NOMO-1 treated with DMSO at 0.1 percent for 48 hours (cell line): ENCODE results near the gene FNDC3B.
A peak's percentile ranks its signal among the peaks of the same experiment; 100 is the strongest.

Experiments used
- DNase-seq: peaks from one replicate; lab custom pipeline; 2025; ENCODE audit not compliant: unreplicated experiment; lab: John Stamatoyannopoulos, UW

FNDC3B gene

DNA sequence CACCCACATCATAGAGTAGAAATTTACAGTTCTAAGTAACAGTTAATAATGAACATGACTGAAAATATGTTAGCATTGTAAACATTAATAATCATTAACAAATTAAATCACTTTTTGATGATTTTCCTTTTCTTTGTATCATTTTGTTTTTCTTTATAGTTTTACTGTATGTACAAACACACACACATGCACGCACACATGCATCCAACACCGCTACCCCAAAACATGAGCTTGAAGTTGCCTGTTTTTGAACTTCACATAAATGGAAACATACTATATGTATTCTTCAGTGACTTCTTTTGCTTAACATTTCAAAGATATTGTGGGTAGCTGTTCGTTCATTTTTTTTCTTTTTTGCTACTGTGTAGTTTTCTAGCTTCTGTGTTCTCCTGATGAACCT lies 123.9 kb downstream of the FNDC3B start:
- no peak for DNase-seq

- DNase-seq = no peak
Observed at GRCh38 chr3:172164620-172165362, 125.4 kb downstream of the FNDC3B start.

GRCh38 chr3:172166261-172166660 lies 126.9 kb downstream of the FNDC3B start:
- no peak for DNase-seq

- no peak for DNase-seq
Observed at GRCh38 chr3:172166890-172167289, 127.5 kb downstream of the FNDC3B start.

GRCh38 chr3:172167892-172168648 lies 128.7 kb downstream of the FNDC3B start:
- DNase-seq = no peak

GRCh38 chr3:172170073-172170709 lies 130.8 kb downstream of the FNDC3B start:
- no peak for DNase-seq

DNA sequence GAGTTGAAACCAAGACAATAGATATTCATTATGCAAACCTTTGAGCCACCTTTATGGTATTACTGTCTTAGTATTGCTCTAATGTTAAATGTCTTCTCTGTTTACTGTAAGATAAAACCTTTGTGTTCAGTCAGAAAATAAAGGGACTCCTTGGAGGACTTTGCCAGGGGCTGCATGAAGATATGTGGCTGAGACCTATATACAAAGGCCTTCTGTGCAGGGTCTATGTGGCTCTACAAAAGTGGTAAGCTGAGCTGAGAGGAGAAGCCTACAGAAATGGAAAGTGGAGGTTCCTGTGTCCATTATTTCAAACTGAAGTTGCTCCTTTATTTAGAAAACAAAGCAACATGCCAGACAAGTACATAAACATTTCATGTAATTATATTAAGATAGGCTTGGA lies 131.5 kb downstream of the FNDC3B start:
- DNase-seq = no peak

DNA sequence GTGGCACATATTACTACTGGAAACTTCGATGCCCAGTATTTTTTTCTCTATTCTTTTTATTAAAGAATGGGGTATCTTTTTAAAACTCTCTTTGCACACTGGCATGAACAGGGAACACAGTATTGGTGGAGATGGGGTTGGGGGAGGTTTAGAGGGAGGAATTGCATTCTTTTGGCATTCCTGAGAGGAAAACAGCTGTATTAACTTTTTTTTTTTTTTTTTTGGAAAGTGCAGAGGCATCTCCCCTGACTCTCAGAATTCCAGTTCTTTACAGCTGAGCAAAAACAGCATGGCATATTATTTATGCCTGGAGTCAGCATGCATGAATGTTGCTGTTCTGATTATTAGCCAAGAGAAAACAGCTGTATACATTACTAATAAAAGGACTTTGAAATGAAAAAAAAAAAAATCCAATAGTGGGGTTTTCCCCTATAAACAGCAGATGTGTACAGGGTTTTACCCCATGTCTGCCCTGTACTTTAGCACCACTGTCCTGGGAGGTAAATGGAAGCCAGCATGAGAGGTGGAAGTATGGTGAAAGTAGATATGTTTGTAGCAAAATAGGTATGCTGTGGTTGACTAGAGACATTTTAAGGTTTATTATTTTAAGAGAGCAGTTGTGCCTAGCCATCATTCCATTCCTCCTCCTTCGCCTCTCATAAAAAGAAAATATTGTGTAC lies 132.2 kb downstream of the FNDC3B start:
- DNase-seq = no peak

DNA sequence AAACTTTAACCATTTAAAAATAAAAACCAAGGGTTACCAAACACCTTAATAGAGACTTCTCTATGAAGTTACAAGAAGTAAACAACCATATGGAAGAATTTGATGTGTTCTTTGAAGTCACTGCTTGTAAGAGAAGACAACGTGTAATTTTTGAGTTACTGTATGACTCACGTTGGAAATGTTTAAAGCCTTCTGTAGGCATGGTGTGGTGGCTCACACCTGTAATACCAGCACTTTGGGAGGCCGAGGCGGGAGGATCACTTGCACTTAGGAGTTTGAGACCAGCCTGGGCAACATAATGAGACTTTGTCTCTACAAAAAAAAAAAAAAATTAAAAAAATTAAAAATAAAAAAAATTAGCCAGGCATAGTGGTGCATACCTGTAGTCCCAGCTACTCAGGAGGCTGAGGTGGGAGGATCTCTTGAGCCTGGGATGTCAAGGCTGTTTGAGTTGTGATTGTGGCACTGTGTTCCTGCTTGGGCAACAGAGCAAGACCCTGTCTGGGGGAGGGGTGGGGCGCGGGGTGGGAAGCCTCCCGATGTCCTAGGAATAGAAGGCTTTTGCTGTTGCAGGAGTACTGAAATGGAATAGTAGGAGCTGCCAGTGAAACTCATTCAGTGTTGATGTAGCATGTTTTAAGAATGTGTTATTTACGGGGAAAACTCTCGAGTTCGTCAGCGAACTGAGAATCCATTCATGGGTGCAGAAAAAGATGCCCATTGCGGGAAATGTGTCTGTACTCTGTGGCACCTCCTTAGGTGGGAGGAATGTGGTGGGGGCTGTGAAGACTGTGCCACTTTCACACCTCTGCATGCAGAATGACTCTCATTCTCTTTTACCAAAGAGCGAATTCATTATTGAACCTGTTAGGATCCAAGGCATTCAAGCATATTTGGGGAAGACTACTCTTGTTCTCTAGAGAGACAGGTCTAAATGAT lies 134.2 kb downstream of the FNDC3B start:
- no peak for DNase-seq

DNA sequence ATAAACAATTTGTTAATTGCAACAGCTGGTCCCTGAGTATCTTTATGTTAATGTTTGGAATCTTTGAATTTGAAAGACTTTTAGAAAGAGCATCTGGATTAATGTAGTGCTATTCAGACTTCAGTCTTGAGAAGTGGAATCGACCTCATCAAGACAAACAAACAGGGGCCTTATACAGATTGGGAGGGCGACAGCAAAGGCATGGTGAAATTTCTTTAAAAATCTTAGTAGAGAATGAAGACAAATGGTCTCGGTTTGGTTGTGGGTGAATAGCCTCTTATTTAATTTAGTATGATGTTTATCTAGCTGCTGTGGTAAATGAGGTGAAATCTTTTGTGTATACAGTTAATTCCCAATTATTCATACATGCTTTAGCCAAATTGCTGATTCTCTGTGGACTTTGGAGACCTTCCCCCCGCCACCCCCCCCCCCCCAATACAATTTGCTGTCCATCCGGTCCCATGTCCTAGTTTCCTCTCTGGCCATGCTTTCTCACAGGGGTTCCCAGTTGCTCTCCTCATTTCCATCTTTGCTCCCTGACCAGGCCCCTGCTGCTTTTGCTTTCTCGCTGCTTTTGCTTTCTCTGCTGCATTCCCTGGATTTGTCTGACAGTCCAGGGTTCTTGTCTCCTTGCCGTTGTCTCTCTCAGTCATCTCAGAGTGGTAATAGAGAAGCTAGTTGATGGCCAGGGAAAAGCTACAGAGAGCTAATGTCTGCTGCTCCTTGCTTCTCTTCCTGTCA lies 135.3 kb downstream of the FNDC3B start:
- DNase-seq = no peak

DNA sequence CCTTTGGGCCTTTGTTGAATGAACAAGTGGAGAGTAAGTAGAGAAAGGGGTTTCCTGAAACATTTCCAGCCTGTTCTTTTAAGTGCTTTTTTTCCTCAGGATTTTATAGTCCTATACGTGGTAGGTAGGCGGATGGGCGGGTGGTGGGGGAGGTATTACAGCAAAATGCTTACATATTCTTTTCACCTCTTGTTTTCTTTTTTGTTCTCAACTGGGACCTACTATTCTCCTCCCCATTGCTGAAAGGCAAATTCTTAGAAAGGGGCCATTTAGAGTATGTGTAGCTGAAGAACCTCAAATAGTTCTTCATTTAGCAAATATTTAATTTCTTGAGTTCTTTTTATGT lies 135.8 kb downstream of the FNDC3B start:
- no peak for DNase-seq

- peak; percentile 72 for DNase-seq
Observed at GRCh38 chr3:172176061-172176770, 136.8 kb downstream of the FNDC3B start.

DNA sequence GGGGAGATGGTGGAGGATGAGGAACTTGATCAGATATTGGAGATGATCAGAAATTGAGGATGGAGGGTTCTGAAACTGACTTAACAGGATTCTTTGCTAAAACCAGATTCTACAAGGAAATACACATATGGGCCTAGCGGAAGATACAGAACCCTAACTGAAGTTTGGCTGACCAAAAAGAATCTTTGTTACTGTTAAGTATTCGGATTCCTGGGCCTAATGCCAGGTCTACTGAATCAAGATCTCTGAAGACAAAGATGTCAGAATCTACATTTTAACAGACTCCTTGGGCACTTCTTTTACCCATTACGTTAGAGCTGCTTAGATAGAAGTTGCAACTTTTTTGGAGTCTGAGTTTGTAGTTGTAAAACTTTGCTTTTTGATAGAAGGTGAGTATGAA lies 137.7 kb downstream of the FNDC3B start:
- DNase-seq = no peak

DNA sequence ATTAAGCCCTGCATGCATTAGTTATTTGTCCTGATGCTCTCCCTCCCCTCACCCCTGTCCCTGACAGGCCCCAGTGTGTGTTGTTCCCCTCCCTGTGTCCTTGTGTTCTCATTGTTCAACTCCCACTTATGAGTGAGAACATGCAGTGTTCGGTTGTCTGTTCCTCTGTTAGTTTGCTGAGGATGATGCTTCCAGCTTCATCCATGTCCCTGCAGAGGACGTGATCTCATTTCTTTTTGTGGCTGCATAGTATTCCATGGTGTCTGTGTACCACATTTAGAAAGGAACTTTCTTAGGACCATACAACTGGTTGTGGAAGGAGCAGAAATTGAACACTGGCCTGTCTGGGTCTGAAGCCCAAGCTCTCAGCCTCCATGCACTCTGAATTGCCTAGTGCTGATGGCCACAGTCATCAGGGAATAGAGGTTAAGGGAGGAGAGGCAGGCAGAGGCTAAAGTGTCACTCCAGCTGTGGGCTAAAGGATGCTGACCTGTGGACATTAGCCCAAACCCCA lies 138.5 kb downstream of the FNDC3B start:
- no peak for DNase-seq

DNA sequence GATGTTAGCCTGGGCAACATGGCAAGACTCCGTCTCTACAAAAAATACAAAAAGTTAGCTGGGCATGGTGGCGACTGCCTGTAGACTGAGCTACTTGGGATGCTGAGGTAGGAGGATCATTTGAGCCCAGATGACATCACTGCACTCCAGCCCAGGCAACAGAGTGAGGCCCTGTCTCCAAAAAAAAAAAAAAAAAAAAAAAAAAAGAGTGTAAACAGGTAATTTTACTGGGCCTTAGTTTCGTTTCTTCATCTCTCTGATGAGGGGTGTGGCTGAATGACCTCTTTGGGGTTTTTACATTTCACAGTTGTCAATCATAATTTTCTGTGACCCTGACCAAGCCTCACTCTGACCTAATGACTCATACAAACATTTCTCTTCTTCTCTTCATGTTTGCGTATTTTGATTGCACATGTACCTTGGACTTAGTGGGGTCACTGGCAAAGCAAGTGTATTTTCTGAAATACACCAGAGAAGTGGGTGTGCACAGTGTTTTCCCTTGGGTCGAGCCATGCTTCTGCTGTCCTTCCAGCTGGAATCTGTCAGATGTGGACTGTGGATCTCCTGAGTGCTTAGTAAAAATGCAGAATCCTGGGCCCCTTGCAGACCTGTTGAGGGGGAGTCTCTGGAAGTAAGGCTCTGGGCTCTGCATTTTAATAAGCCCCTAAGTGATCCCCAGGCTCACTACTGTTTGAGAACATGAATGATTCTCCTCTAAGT lies 140.5 kb downstream of the FNDC3B start:
- peak; percentile 77 for DNase-seq

- no peak for DNase-seq
Observed at GRCh38 chr3:172180473-172180872, 141.1 kb downstream of the FNDC3B start.

DNA sequence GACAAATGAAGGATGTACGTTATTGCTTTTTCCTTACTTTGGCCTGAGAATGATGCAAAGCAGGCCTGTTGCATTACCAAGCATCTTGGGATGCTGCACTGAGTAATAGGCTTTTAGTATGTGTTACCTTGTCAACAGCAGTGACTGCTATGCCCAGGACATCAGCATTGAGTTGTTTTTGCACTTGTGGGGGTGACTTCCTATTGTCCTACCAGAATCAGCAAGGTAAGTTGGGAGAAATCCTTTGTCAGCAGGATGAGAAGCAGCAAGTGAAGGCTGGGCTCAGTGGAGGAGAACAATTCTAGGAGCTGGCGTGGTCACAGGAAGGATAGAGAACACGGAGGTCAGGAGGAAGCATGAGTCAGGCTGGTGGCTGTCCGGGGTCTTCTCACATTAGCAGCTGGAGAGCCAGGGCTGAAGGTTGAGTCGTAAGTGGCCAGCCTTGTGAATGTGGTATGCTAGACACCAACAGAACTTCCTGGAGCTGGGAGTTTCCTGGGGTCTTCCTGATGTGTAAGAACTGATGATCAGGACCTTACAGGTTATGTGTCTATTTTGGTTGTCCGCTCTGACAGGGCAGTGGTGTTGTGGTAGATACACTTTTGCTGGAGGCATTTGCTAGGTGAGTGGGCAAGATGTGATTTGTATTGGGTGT lies 142.7 kb downstream of the FNDC3B start:
- no peak for DNase-seq

DNA sequence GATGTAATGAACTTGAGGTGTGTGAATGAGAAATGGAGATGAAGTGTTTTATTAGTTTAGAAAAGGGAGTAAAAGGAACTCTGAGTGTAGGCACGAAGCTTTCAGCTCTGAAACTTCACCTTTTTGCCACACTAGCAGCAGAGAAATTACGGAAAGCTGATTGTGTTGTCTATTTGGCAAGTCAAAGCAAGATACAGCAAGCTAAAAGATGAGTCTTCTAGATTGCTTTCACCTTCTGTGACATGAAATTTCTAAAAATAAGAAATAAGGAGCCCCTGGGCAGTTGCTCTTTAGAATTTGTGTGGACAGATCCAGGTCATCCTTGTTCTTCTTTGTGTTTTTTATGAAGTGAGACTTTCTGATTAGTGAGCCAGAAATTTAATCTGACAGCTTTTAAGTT lies 143.4 kb downstream of the FNDC3B start:
- no peak for DNase-seq
